H1 (cell line): ENCODE results near the gene PDC. TPM values are rescaled to one million over a fixed set of nuclear protein-coding genes. Genes with fewer than 3 reads are reported as not detected.

Source experiments
- CTCF ChIA-PET: fragments of 300-600 bp; sonication (Branson Sonifier 250); formaldehyde crosslinking; loops from one replicate; lab custom pipeline; 2021; ENCODE audit not compliant: partially characterized antibody; lab: Charles Lee
- POLR2A ChIA-PET: fragments of 300-600 bp; sonication (Branson Sonifier 250); formaldehyde crosslinking; loops from one replicate; lab custom pipeline; 2021; ENCODE audit warnings: inconsistent platforms; ENCODE audit not compliant: partially characterized antibody; lab: Charles Lee
- DNase-seq, 2 experiments: peaks; one replicate each; pipeline versions ENCODE4 v3.0.0 to v3.0.0-alpha.2; 2010 to 2022; ENCODE audit warnings: low spot score in 2 of 2, low read depth in 1 of 2, mixed read lengths in 1 of 2
- FAIRE-seq: peaks from 2 replicates; lab custom pipeline; 2011; peaks lifted over from hg19 to GRCh38; lab: Jason Lieb, UNC
- H2AFZ ChIP-seq: 2 replicates; pipeline ENCODE4 v1.8.1; 2012; ENCODE audit warnings: low read length, inconsistent platforms
- H2AK5ac ChIP-seq: 2 replicates; pipeline ENCODE4 v1.6.1; 2013; ENCODE audit warnings: low read depth, low read length
- H2BK120ac ChIP-seq: replicated peaks from 2 replicates; pipeline ENCODE3; 2013; ENCODE audit warnings: low read depth, low read length, inconsistent platforms
- H2BK12ac ChIP-seq: 2 replicates; pipeline ENCODE4 v1.6.1; 2013; ENCODE audit warnings: low read depth, low read length
- H2BK15ac ChIP-seq: 2 replicates; pipeline ENCODE4 v1.6.1; 2013; ENCODE audit warnings: low read length
- H2BK20ac ChIP-seq: 2 replicates; pipeline ENCODE4 v1.6.1; 2013; ENCODE audit warnings: low read length
- H2BK5ac ChIP-seq: 2 replicates; pipeline ENCODE4 v1.6.1; 2013; ENCODE audit warnings: low read depth, low read length
- H3K14ac ChIP-seq: 2 replicates; pipeline ENCODE4 v1.6.1; 2013; ENCODE audit warnings: inconsistent platforms; ENCODE audit not compliant: insufficient read length
- H3K18ac ChIP-seq: 2 replicates; pipeline ENCODE4 v1.6.1; 2013; ENCODE audit warnings: low read length; ENCODE audit errors: extremely low read depth
- H3K23ac ChIP-seq: 2 replicates; pipeline ENCODE4 v1.6.1; 2013; ENCODE audit warnings: inconsistent platforms; ENCODE audit not compliant: insufficient read length
- H3K23me2 ChIP-seq: 2 replicates; pipeline ENCODE4 v1.6.1; 2013; ENCODE audit warnings: low read depth, low read length
- H3K27ac ChIP-seq: 2 replicates; pipeline ENCODE4 v1.6.1; 2011; ENCODE audit warnings: low read depth, low read length, inconsistent platforms
- H3K27me3 ChIP-seq, 4 experiments: replicated peaks in 1 of 4; 1 replicate in 1 of 4; 2 replicates in 3 of 4; pipeline versions ENCODE4 v1.6.1 to v1.8.1; 2011 to 2013; ENCODE audit warnings: low read length in 3 of 4, mild to moderate bottlenecking in 3 of 4, inconsistent platforms in 2 of 4, mixed read lengths in 2 of 4, moderate library complexity in 1 of 4; ENCODE audit not compliant: control insufficient read depth in 3 of 4, insufficient read depth in 3 of 4; ENCODE audit errors: extremely low read depth in 1 of 4
- H3K36me3 ChIP-seq, 4 experiments: 2 replicates each; pipeline versions ENCODE4 v1.6.1 to v1.8.1; 2011 to 2013; ENCODE audit warnings: mild to moderate bottlenecking in 4 of 4, low read length in 3 of 4, moderate library complexity in 2 of 4, control low read depth in 1 of 4, inconsistent platforms in 1 of 4; ENCODE audit not compliant: insufficient read depth in 4 of 4, control insufficient read depth in 2 of 4
- H3K4ac ChIP-seq: replicated peaks from 2 replicates; pipeline ENCODE3; 2013; ENCODE audit warnings: low read length, low read depth, mixed read lengths, inconsistent platforms; ENCODE audit not compliant: insufficient read length
- H3K4me1 ChIP-seq, 4 experiments: replicated peaks in 1 of 4; 1 replicate in 1 of 4; 2 replicates in 3 of 4; pipeline versions ENCODE4 v1.6.1 to v1.8.1; 2011 to 2013; ENCODE audit warnings: low read length in 3 of 4, inconsistent platforms in 2 of 4, mixed read lengths in 1 of 4; ENCODE audit not compliant: insufficient read depth in 4 of 4, control insufficient read depth in 3 of 4
- H3K4me2 ChIP-seq, 2 experiments: 2 replicates each; pipeline versions ENCODE4 v1.6.1 to v1.8.1; 2011 to 2013; ENCODE audit warnings: low read depth in 2 of 2, low read length in 2 of 2, control low read depth in 1 of 2, inconsistent platforms in 1 of 2, mild to moderate bottlenecking in 1 of 2; ENCODE audit not compliant: insufficient read depth in 1 of 2
- H3K4me3 ChIP-seq, 4 experiments: fragments of 200-600, 300-600 bp in 1 of 4; sonication (generic), shearing (Covaris generic), sonication (Bioruptor Twin) in 1 of 4; 2 replicates each; pipeline versions ENCODE4 v1.5.1 to v1.8.1; 2011 to 2016; ENCODE audit warnings: low read length in 4 of 4, low read depth in 3 of 4, control low read depth in 2 of 4, inconsistent platforms in 2 of 4, mild to moderate bottlenecking in 2 of 4, mixed read lengths in 1 of 4, moderate library complexity in 1 of 4; ENCODE audit not compliant: insufficient read depth in 2 of 4; ENCODE audit errors: extremely low read depth in 1 of 4
- H3K56ac ChIP-seq: replicated peaks from 2 replicates; pipeline ENCODE3; 2013; ENCODE audit warnings: low read depth, mild to moderate bottlenecking, mixed read lengths, low read length, inconsistent platforms; ENCODE audit not compliant: insufficient read length
- H3K79me1 ChIP-seq: 2 replicates; pipeline ENCODE4 v1.6.1; 2013; ENCODE audit warnings: low read depth, low read length, control low read depth
- H3K79me2 ChIP-seq, 2 experiments: 2 replicates each; pipeline versions ENCODE4 v1.6.1 to v1.8.1; 2012 to 2013; ENCODE audit warnings: low read length in 2 of 2, mild to moderate bottlenecking in 2 of 2, inconsistent platforms in 1 of 2; ENCODE audit not compliant: insufficient read depth in 2 of 2, control insufficient read depth in 1 of 2
- H3K9ac ChIP-seq, 4 experiments: replicated peaks in 1 of 4; 1 replicate in 1 of 4; 2 replicates in 3 of 4; pipeline versions ENCODE4 v1.6.1 to v1.8.1; 2011 to 2013; ENCODE audit warnings: low read depth in 3 of 4, low read length in 3 of 4, control low read depth in 2 of 4, mild to moderate bottlenecking in 2 of 4, moderate library complexity in 2 of 4, inconsistent platforms in 1 of 4; ENCODE audit errors: extremely low read depth in 1 of 4
- H3K9me3 ChIP-seq, 2 experiments: 2 replicates each; pipeline versions ENCODE4 v1.6.1 to v1.8.1; 2012 to 2013; ENCODE audit warnings: mild to moderate bottlenecking in 2 of 2, moderate library complexity in 2 of 2, control low read depth in 1 of 2, inconsistent platforms in 1 of 2, low read depth in 1 of 2, low read length in 1 of 2, mixed read lengths in 1 of 2; ENCODE audit not compliant: insufficient read depth in 2 of 2
- H4K20me1 ChIP-seq, 2 experiments: replicated peaks in 1 of 2; 2 replicates each; pipeline versions ENCODE3 to v1.8.1; 2011 to 2013; ENCODE audit warnings: inconsistent platforms in 2 of 2, low read length in 2 of 2, mild to moderate bottlenecking in 1 of 2; ENCODE audit not compliant: insufficient read depth in 2 of 2, control insufficient read depth in 1 of 2
- H4K5ac ChIP-seq: 2 replicates; pipeline ENCODE4 v1.6.1; 2013; ENCODE audit warnings: low read length, low read depth, mixed read lengths, inconsistent platforms; ENCODE audit not compliant: insufficient read length
- H4K8ac ChIP-seq: 2 replicates; pipeline ENCODE4 v1.8.0; 2013; ENCODE audit warnings: mild to moderate bottlenecking, moderate library complexity, low read length, inconsistent platforms; ENCODE audit not compliant: insufficient read depth; ENCODE audit errors: extremely low read depth
- H4K91ac ChIP-seq: replicated peaks from 2 replicates; pipeline ENCODE3; 2013; ENCODE audit warnings: low read length, mixed read lengths, inconsistent platforms; ENCODE audit not compliant: insufficient read length
- BACH1 ChIP-seq: IDR thresholded peaks from 2 replicates; pipeline ENCODE4 v1.6.1; 2012; ENCODE audit warnings: low read length, improper control_type of control experiment
- EZH2 ChIP-seq: fragments of 200-600 bp; sonication (generic); IDR thresholded peaks from 2 replicates; pipeline ENCODE4 v1.7.1; 2012; ENCODE audit warnings: low read depth, mild to moderate bottlenecking, moderate library complexity, low read length, inconsistent platforms; ENCODE audit not compliant: severe bottlenecking
- JUND ChIP-seq: IDR thresholded peaks from 2 replicates; pipeline ENCODE4 v1.6.1; 2011; ENCODE audit warnings: mild to moderate bottlenecking, improper control_type of control experiment, low read length
- KDM5A ChIP-seq: fragments of 200-600 bp; IDR thresholded peaks from 2 replicates; pipeline ENCODE4 v1.7.1; 2012; ENCODE audit warnings: mild to moderate bottlenecking, low read length, inconsistent platforms, mixed read lengths
- SP1 ChIP-seq: IDR thresholded peaks from 2 replicates; pipeline ENCODE4 v1.6.1; 2011; ENCODE audit warnings: low read depth, low read length
- SP2 ChIP-seq: IDR thresholded peaks from 2 replicates; pipeline ENCODE4 v1.6.1; 2012; ENCODE audit warnings: mild to moderate bottlenecking, low read length, inconsistent platforms
- YY1 ChIP-seq: IDR thresholded peaks from 2 replicates; pipeline ENCODE4 v1.6.1; 2011; ENCODE audit warnings: low read depth, mild to moderate bottlenecking, low read length
- WGBS, 2 experiments: shearing (Covaris generic) in 1 of 2; methylation state at CpG; one replicate each; pipeline versions ENCODE4 v1.1.6 to v1.1.7; 2013 to 2015; ENCODE audit warnings: low lambda C conversion rate in 2 of 2, mixed read lengths in 2 of 2, inconsistent platforms in 1 of 2, low coverage in 1 of 2, missing lambda C conversion rate in 1 of 2; ENCODE audit not compliant: insufficient replicate concordance in 2 of 2, insufficient coverage in 1 of 2, insufficient read length in 1 of 2; ENCODE audit errors: extremely low coverage in 1 of 2, missing lambda C conversion rate in 1 of 2; 5-methylcytosine and 5-hydroxymethylcytosine counted together
- polyA plus RNA-seq, 7 experiments: library from polyadenylated mRNA; depleted of rRNA in 3 of 7; stranded (reverse) in 5 of 7; unstranded in 2 of 7; fragments of >200 nt in 5 of 7; fragments of 200-250 nt in 2 of 7; gene quantifications; 1 replicate in 5 of 7; 2 replicates in 1 of 7; 4 replicates in 1 of 7; pipeline versions ENCODE4 v1.2.1 to v1.2.3, GENCODE V29; 2011 to 2013; ENCODE audit warnings: missing spikeins in 2 of 7, mixed read lengths in 2 of 7
- total RNA-seq: library from RNA; stranded (reverse); fragmentation: NEBNext Ultra II Directional; extraction: Animal tissue kit (Norgen Biotek cat#: 25700); gene quantifications from 2 replicates; pipeline ENCODE4 v1.2.1, GENCODE V29; 2021

Gene PDC
- total and polyA plus RNA-seq, 2 of the 8 experiments (the other 6 are each of a cell fraction or from before 2014, with no cell fraction given), result not detected

GRCh38 chr1:186487163-186487562 is 26.2 kb upstream of the PDC start:
- Histone ChIP-seq H2BK20ac (no peak overlapping the region), H3K4me2 (no peak overlapping the region), H2AFZ (no peak overlapping the region), H3K27me3 (no peaks in the 10 kb centered on the region), H3K56ac (no peak overlapping the region), H3K36me3 (no peaks in the 10 kb centered on the region), H2AK5ac (no peak overlapping the region), H3K4me3 (no peak overlapping the region), H3K23ac (no peak overlapping the region), H3K23me2 (no peaks in the 10 kb centered on the region), H2BK12ac (no peak overlapping the region), H3K79me1 (no peaks in the 10 kb centered on the region), H3K18ac (no peak overlapping the region), H3K4ac (no peak overlapping the region), H4K8ac (no peak overlapping the region), H4K91ac (no peak overlapping the region), H2BK5ac (no peak overlapping the region), H3K14ac (no peak overlapping the region), H4K20me1 (no peaks in the 10 kb centered on the region), H3K79me2 (no peaks in the 10 kb centered on the region), H4K5ac (no peak overlapping the region), H3K9ac (no peak overlapping the region), H3K27ac (no peak overlapping the region), H3K9me3 (no peaks in the 10 kb centered on the region), H2BK120ac (no peak overlapping the region), H2BK15ac (no peak overlapping the region), H3K4me1 (no peaks in the 10 kb centered on the region)
- 91% methylated on average over 2 of the region's 2 CpGs; no CpG with 5 or more reads in 1 of the 2 experiments for WGBS, 2 experiments
- TF ChIP-seq BACH1 (no peak), EZH2 (no peak), SP1 (no peak), KDM5A (no peak), YY1 (no peak), SP2 (no peak), JUND (no peak)
- no peak for FAIRE-seq
- no peak for DNase-seq
- CTCF ChIA-PET, result interaction anchor here (0.6 to 1.4 kb wide), 2 partner anchors 77 to 501 kb away, joined by 3 to 4 read pairs; no protein-coding TSS in a partner anchor
- POLR2A ChIA-PET, result no interaction called here
